ENCODE data around the gene PEX11B.
A peak's percentile ranks its signal among the peaks of the same experiment; 100 is the strongest.

PEX11B gene, protein sequence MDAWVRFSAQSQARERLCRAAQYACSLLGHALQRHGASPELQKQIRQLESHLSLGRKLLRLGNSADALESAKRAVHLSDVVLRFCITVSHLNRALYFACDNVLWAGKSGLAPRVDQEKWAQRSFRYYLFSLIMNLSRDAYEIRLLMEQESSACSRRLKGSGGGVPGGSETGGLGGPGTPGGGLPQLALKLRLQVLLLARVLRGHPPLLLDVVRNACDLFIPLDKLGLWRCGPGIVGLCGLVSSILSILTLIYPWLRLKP

GRCh38 chr1:145918144-145918991 lies at the start of gene PEX11B:
Gene PEX11B (minus strand): TSS chr1:145918717. CDS start chr1:145918688, 29 bp downstream.
- peak; percentile 90 for DNase-seq (ENCODE audit: low spot score)

- no peak for DNase-seq (ENCODE audit: low spot score)
These were observed 48.8 kb upstream of the PEX11B start for GRCh38 chr1:145967288-145967687.

DNA sequence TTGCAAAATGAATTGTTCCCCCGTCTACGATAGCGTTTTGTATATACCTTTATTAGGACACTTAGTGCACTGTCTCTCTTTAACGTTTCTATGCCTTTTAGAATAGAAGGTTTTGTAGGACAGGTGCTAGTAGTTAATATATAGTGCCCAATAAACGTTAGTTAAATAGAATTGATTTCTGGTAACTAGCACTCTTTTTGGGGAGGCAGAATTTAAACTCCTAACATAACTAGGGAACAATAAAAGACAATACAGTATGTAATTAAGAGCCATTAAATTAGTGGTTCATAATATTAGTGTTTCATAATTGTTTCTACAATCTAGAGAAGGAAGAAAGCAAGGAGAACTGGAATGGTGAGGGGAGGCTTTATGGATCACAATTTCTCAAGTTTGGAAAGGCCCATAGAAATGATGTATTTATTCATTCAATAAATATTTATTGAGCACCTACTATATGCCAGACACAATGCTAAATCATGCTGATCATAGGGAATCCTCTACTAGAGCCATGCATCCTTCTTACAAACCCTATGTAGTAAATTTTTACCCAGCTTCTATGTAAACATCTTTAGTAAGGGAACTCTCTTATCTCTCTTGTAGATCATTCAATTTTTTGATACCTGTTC lies 46.7 kb upstream of the PEX11B start:
- DNase-seq (ENCODE audit: low spot score), result no peak

DNA sequence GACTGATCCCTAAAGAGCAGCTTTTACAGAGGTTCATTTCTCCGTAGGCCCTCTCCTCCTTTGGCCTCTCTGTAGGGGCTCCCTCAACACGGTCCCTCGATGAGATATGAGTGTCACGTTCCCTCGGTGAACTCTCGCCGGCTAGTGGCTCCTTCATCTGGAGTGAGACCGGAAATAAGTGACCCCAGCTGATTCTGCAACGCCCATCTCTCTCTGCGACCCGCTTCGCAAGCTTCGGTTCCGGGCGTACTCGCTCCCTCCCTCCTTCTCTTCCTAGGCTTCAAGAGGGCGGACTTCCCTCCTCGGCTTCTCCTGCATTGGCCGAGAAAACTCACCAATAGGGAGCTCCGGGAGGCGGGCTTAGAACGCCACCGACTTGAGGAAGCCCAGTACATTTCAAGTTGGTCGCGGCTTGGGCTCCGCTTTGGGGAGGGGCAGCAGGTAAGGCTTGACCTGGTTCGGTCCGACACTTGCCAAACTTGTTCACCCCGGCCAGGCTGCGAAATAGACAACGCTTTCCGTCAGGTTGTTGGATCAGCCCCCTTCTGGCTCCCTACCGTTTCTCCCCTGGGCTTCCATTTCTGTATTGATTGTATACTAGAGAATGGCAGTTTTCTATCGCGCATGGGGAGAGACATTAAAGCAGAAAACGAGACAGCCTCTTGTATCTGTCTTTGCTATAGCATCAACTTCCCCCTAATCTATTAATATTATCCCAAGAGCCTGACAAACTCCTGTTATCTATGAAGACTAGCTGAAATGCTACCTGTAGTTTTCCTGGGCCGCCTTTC lies 46.0 kb upstream of the PEX11B start, which contains the start of the genes ANKRD34A and POLR3GL:
ANKRD34A (minus strand) TSS at position 248 of the 791 bp plus-strand sequence. CDS start 2,816 bp downstream, outside the sequence.
POLR3GL (plus strand) TSS at position 363 of the 791 bp plus-strand sequence. CDS start 10,176 bp downstream, outside the sequence.
- peak; percentile 95 for DNase-seq (ENCODE audit: low spot score)

GRCh38 chr1:145963265-145964019 lies 44.9 kb upstream of the PEX11B start:
- peak; percentile 10 for DNase-seq (ENCODE audit: low spot score)

- no peak for DNase-seq (ENCODE audit: low spot score)
These were observed 43.9 kb upstream of the PEX11B start for GRCh38 chr1:145962157-145963102.

GRCh38 chr1:145961425-145962156 lies 43.1 kb upstream of the PEX11B start:
- DNase-seq (ENCODE audit: low spot score), result no peak

GRCh38 chr1:145961109-145961424 lies 42.5 kb upstream of the PEX11B start:
- no peak for DNase-seq (ENCODE audit: low spot score)

DNA sequence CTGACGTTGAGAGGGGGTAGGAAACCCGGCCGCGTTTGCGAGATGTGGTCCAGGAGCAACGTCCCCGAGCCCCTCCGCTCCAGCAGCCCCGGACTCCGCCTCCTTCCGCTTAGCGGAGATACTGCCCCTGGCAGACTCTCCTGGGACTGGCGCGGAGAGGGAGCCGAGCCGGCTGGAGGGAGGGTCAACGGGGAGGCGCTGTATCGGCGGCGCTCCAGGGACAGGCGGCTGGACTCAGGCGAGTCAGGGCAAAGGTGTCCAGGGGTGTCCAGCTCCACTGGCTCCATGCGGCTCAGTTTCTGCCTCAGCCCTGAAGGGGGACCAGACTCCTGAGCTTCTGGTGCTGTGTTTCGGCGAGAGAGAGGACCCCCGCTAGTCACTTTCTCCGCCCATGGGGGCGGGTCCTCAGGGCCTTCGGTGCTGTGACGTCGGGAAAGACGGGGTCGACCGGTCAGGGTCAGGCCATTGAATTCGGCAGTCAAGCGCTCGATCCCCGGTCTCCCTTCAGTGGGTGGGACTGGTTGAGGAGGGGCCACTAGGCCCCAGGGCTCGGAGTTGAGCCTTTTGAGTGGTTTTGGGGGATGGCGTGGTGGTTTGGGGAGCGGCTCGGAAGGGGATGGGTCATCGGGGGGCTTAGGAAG lies 42.1 kb upstream of the PEX11B start:
- no peak for DNase-seq (ENCODE audit: low spot score)

DNA sequence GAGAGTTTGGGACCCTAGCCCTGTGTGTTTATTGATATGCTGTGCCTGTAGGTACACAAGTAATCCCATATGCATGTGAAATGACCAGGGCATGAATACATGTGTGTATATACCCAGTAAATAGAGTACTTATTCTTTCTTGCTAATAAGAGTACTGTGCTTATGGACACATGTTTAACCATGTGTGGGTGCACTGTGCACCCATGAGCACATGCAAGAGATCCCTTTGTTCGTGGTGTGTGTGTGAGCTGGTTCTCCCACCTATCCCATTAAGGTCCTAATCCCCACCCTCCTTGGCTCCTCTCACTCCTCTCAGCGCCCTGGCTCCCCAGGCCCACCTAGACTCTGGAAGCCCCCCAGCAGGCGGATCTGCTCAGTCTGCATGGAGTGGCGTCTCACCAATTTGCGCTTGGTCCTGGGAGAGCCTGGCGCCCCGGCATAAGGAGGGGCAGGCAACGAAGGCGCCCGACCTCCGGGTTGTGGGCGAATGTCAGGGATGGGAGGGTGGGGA lies 41.5 kb upstream of the PEX11B start:
- no peak for DNase-seq (ENCODE audit: low spot score)

DNA sequence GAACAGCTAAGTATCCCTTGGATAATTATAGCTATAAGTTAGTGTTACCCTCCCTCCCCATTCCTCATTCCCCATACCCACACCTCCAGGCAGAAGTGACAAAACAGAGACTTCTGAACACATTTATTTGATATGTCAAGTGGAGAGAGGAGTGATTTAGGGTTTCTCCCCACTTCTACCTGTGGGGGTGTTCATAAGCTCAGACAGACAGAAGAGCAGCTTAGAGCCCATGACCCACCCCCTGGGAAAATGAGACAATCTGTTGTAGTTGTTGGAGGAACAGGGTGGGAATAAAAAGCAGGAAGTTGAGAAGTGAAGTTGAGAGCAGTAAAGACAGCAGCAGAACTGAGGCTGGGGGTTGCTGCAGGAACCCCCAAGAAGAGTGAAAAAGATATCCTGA lies 40.8 kb upstream of the PEX11B start:
- DNase-seq (ENCODE audit: low spot score), result no peak

- DNase-seq (ENCODE audit: low spot score), result no peak
These were observed 40.2 kb upstream of the PEX11B start for GRCh38 chr1:145958734-145959133.

- peak; percentile 96 for DNase-seq (ENCODE audit: low spot score)
These were observed 39.2 kb upstream of the PEX11B start, which contains the start of gene LIX1L for GRCh38 chr1:145957443-145958319. Gene LIX1L (minus strand): TSS chr1:145958017. CDS start chr1:145957927, 90 bp downstream.

- no peak for DNase-seq (ENCODE audit: low spot score)
These were observed 38.4 kb upstream of the PEX11B start for GRCh38 chr1:145956781-145957442.

- no peak for DNase-seq (ENCODE audit: low spot score)
These were observed 37.8 kb upstream of the PEX11B start for GRCh38 chr1:145956361-145956760.

DNA sequence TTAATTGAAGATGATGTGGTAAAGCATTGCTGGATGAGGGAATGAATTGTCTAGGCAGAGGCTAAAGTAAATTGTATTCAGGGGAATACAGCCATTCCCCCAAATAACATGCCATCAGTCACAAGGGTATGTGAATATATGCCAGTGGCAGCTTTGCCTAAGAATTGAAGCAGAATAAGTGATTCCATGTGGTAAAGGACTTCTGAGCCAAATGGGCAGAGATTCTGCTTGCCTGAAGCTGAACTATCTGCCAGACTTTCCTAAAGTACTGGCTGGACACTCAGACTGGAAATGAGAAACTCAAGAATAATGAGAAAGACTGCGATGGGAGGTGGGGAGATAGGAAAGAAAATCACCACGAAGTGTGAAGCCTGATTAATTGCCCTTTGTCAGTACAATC lies 36.9 kb upstream of the PEX11B start:
- no peak for DNase-seq (ENCODE audit: low spot score)

- DNase-seq (ENCODE audit: low spot score), result no peak
These were observed 35.3 kb upstream of the PEX11B start for GRCh38 chr1:145953861-145954260.

All from hematopoietic multipotent progenitor cell treated with erythropoietin and hydrocortisone succinate and interleukin-3 and kit ligand, for 17 days (in vitro differentiated cells).